ENCODE results near the gene ACIN1. TPM values are rescaled to one million over a fixed set of nuclear protein-coding genes. Genes with fewer than 3 reads are reported as not detected.

The ACIN1 gene
- total and polyA plus RNA-seq, 9 of the 15 experiments (the other 6 are each of a cell fraction or from before 2014, with no cell fraction given) = 5.0 to 196 (median 129) TPM

DNA sequence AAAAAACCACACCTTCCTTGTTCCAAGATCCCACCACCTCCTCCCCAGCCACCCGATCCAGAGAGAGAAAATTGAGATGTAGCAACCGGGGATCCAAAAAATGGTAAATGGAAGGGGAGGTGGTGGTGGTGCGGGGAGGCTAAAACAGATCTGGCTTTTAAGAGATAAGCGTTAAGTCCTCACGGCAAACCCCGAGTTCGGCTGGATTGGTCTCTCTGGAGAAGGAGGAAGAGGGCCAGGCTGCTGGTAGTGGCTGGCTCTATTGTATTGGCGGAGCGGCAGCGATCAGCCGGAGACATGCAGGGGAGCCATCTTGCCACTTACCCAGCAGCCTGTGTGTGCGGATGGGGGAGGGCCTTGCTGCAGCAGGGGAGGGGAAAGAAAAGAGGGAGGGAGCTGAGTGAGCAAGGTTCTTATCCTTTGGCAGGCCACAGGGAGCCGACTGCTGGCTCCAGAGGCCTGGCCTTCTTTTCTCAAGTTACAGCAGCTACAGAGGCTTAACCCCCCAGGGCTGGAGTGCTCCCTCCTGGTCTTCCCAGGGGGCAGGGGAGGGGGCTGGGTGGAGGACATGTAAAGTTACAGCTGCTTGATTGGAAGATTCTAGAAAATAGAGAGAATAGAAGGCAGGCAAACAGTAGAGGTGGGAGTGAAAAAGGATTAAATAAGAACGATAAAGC is 23.6 kb downstream of the ACIN1 start (continued):
- TF ChIP-seq ZBTB33 (CRISPR knock-in tag; IDR thresholded peaks at IDR 0.05) = no peak
- peak; percentile 48 for TF ChIP-seq DPF2 (IDR thresholded peaks at IDR 0.05)
- no peak for TF ChIP-seq CHD2 (IDR thresholded peaks at IDR 0.05; ENCODE audit: low read depth, low read length)
- TF ChIP-seq, protein P1, sequence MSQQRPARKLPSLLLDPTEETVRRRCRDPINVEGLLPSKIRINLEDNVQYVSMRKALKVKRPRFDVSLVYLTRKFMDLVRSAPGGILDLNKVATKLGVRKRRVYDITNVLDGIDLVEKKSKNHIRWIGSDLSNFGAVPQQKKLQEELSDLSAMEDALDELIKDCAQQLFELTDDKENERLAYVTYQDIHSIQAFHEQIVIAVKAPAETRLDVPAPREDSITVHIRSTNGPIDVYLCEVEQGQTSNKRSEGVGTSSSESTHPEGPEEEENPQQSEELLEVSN (IDR thresholded peaks at IDR 0.05; ENCODE audit: borderline replicate concordance in 1 of 2, extremely low read depth in 1 of 2, insufficient read depth in 1 of 2, insufficient read length in 1 of 2, low read depth in 1 of 2, low read length in 1 of 2, poor library complexity in 1 of 2, severe bottlenecking in 1 of 2) = no peak
- no peak for TF ChIP-seq CBFB (CRISPR knock-in tag; IDR thresholded peaks at IDR 0.05)
- TF ChIP-seq ZNF764 (CRISPR knock-in tag; IDR thresholded peaks at IDR 0.05; ENCODE audit: low read depth) = no peak
- peak; percentile 49 for TF ChIP-seq HMGN3 (IDR thresholded peaks at IDR 0.05; ENCODE audit: borderline replicate concordance, extremely low read depth, insufficient read length, low read depth, low read length)
- TF ChIP-seq NFIX (CRISPR knock-in tag; IDR thresholded peaks at IDR 0.05; ENCODE audit: low read depth) = no peak
- TF ChIP-seq MXI1 (IDR thresholded peaks at IDR 0.05; ENCODE audit: low read depth, low read length) = no peak
- TF ChIP-seq RFX5 (IDR thresholded peaks at IDR 0.05; ENCODE audit: low read depth, low read length) = no peak
- TF ChIP-seq, protein P2, sequence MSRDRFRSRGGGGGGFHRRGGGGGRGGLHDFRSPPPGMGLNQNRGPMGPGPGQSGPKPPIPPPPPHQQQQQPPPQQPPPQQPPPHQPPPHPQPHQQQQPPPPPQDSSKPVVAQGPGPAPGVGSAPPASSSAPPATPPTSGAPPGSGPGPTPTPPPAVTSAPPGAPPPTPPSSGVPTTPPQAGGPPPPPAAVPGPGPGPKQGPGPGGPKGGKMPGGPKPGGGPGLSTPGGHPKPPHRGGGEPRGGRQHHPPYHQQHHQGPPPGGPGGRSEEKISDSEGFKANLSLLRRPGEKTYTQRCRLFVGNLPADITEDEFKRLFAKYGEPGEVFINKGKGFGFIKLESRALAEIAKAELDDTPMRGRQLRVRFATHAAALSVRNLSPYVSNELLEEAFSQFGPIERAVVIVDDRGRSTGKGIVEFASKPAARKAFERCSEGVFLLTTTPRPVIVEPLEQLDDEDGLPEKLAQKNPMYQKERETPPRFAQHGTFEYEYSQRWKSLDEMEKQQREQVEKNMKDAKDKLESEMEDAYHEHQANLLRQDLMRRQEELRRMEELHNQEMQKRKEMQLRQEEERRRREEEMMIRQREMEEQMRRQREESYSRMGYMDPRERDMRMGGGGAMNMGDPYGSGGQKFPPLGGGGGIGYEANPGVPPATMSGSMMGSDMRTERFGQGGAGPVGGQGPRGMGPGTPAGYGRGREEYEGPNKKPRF (IDR thresholded peaks at IDR 0.05; ENCODE audit: low read depth, low read length) = no peak
- TF ChIP-seq STAG1 (CRISPR knock-in tag; IDR thresholded peaks at IDR 0.05; ENCODE audit: borderline replicate concordance) = no peak
- no peak for TF ChIP-seq MITF (IDR thresholded peaks at IDR 0.05)
- no peak for TF ChIP-seq EZH2 (IDR thresholded peaks at IDR 0.05; ENCODE audit: borderline replicate concordance, low read depth, low read length)
- TF ChIP-seq BRF1 (IDR thresholded peaks at IDR 0.05; ENCODE audit: borderline replicate concordance, extremely low read depth, insufficient read length) = no peak
- no peak for TF ChIP-seq ZNF121 (CRISPR knock-in tag; conservative IDR thresholded peaks at IDR 0.05)
- 0 out of 2 replicates have a peak, but pooled peaks have one; percentile 73 for TF ChIP-seq RHOXF2B (CRISPR knock-in tag; conservative IDR thresholded peaks at IDR 0.05)
- no peak; the same call in 1 of the 2 replicates for TF ChIP-seq COPS2 (conservative IDR thresholded peaks at IDR 0.05)
- no peak for TF ChIP-seq NCOA6 (IDR thresholded peaks at IDR 0.05)
- TF ChIP-seq ZNF444 (CRISPR knock-in tag; IDR thresholded peaks at IDR 0.05) = peak; percentile 93
- TF ChIP-seq TOE1 (IDR thresholded peaks at IDR 0.05; ENCODE audit: borderline replicate concordance) = no peak
- TF ChIP-seq TOE1 (CRISPR knock-in tag; IDR thresholded peaks at IDR 0.05; ENCODE audit: borderline replicate concordance, low read depth) = no peak
- no peak for TF ChIP-seq ZNF174 (CRISPR knock-in tag; IDR thresholded peaks at IDR 0.05)

Measured in K562 (cell line).